GM23338 (cell line): ENCODE data around the gene UCMA. TPM values are rescaled to one million over a fixed set of nuclear protein-coding genes. Genes with fewer than 3 reads are reported as not detected.

Experiments
- ATAC-seq: fragments of 200-7000 bp; cut with Tn5 transposase; 3 replicates; pipeline ENCODE4 v1.9.1; 2020
- DNase-seq: peaks from one replicate; pipeline ENCODE4 v3.0.0-alpha.2; 2015; ENCODE audit warnings: low spot score
- H2AFZ ChIP-seq: fragments of 200-600 bp; sonication (generic); 2 replicates; pipeline ENCODE4 v1.8.0; 2016; ENCODE audit warnings: antibody characterized with exemption, mild to moderate bottlenecking, moderate library complexity
- H3F3A ChIP-seq: fragments of 200-600 bp; sonication (generic); replicated peaks from 2 replicates; pipeline ENCODE4 v1.8.0; 2017; ENCODE audit warnings: antibody characterized with exemption, mixed run types, low read depth
- H3K27ac ChIP-seq: fragments of 200-600 bp; sonication (generic); 2 replicates; pipeline ENCODE4 v1.6.1; 2016; ENCODE audit warnings: low read depth
- H3K27me3 ChIP-seq: fragments of 200-600 bp; sonication (generic); 2 replicates; pipeline ENCODE4 v1.8.0; 2016; ENCODE audit warnings: mild to moderate bottlenecking, mixed run types, moderate library complexity; ENCODE audit not compliant: insufficient read depth
- H3K36me3 ChIP-seq: fragments of 200-600 bp; sonication (generic); 2 replicates; pipeline ENCODE4 v1.8.0; 2016; ENCODE audit warnings: mild to moderate bottlenecking; ENCODE audit not compliant: insufficient read depth
- H3K4me1 ChIP-seq: fragments of 200-600 bp; sonication (generic); 2 replicates; pipeline ENCODE4 v1.8.0; 2016; ENCODE audit warnings: mild to moderate bottlenecking, moderate library complexity; ENCODE audit not compliant: insufficient read depth
- H3K4me2 ChIP-seq: fragments of 200-600 bp; sonication (generic); 2 replicates; pipeline ENCODE4 v1.7.1; 2017; ENCODE audit warnings: mixed run types
- H3K4me3 ChIP-seq: fragments of 200-600 bp; sonication (generic); 2 replicates; pipeline ENCODE4 v1.6.1; 2016; ENCODE audit warnings: mixed run types
- H3K79me2 ChIP-seq: fragments of 200-600 bp; sonication (generic); replicated peaks from 2 replicates; pipeline ENCODE4 v1.8.0; 2017; ENCODE audit warnings: mild to moderate bottlenecking; ENCODE audit not compliant: insufficient read depth
- H3K9me2 ChIP-seq: fragments of 200-600 bp; sonication (generic); 2 replicates; pipeline ENCODE4 v1.8.0; 2017; ENCODE audit not compliant: insufficient read depth
- H4K20me1 ChIP-seq: fragments of 200-600 bp; sonication (generic); replicated peaks from 2 replicates; pipeline ENCODE4 v1.8.0; 2017; ENCODE audit warnings: mild to moderate bottlenecking; ENCODE audit not compliant: insufficient read depth
- H3K27ac Mint-ChIP-seq: 2 replicates; pipeline ENCODE4 v1.8.0; 2020; ENCODE audit warnings: inconsistent platforms, mild to moderate bottlenecking, moderate library complexity, mixed read lengths
- H3K27me3 Mint-ChIP-seq: 3 replicates; pipeline ENCODE4 v1.8.0; 2022; ENCODE audit warnings: low read depth, mild to moderate bottlenecking, moderate library complexity, mixed read lengths, inconsistent platforms; ENCODE audit not compliant: insufficient read depth, poor library complexity
- H3K36me3 Mint-ChIP-seq: 3 replicates; pipeline ENCODE4 v1.8.0; 2021; ENCODE audit warnings: low read depth, mild to moderate bottlenecking, inconsistent platforms, moderate library complexity, mixed read lengths
- H3K4me1 Mint-ChIP-seq: 3 replicates; pipeline ENCODE4 v1.8.0; 2020; ENCODE audit warnings: mild to moderate bottlenecking, inconsistent platforms, mixed read lengths
- H3K4me3 Mint-ChIP-seq: 3 replicates; pipeline ENCODE4 v1.8.0; 2021; ENCODE audit warnings: moderate library complexity, mild to moderate bottlenecking, inconsistent platforms, mixed read lengths
- H3K9me3 Mint-ChIP-seq: 3 replicates; pipeline ENCODE4 v1.8.0; 2020; ENCODE audit warnings: moderate library complexity, mild to moderate bottlenecking, inconsistent platforms, mixed read lengths
- ETS1 ChIP-seq: IDR thresholded peaks from 2 replicates; pipeline ENCODE4 v1.6.1; 2016; ENCODE audit warnings: antibody characterized with exemption
- EZH2phosphoT487 ChIP-seq: fragments of 200-600 bp; sonication (generic); IDR thresholded peaks from one replicate; pipeline ENCODE4 v1.8.1; 2018; ENCODE audit warnings: antibody characterized with exemption; ENCODE audit not compliant: unreplicated experiment
- NANOG ChIP-seq: IDR thresholded peaks from 2 replicates; pipeline ENCODE4 v1.6.1; 2016; ENCODE audit warnings: antibody characterized with exemption, borderline replicate concordance
- POLR2AphosphoS5 ChIP-seq: IDR thresholded peaks from 2 replicates; pipeline ENCODE4 v1.6.1; 2016; ENCODE audit warnings: antibody characterized with exemption, low read depth
- REST ChIP-seq: IDR thresholded peaks from one replicate; pipeline ENCODE4 v1.6.1; 2018; ENCODE audit warnings: antibody characterized with exemption; ENCODE audit not compliant: unreplicated experiment
- ZNF331 ChIP-seq: fragments of 250-450 bp; sonication (Bioruptor Pico); IDR thresholded peaks from 2 replicates; pipeline ENCODE4 v1.5.0; 2020; ENCODE audit warnings: low read depth, mild to moderate bottlenecking, moderate library complexity
- ZNF462 ChIP-seq: fragments of 250-450 bp; sonication (Bioruptor Pico); IDR thresholded peaks from 2 replicates; pipeline ENCODE4 v1.5.0; 2020; ENCODE audit warnings: mild to moderate bottlenecking, moderate library complexity
- polyA plus RNA-seq: library from polyadenylated mRNA; unstranded; fragments of >200 nt; fragmentation: Nextera tagmentation; extraction: Ambion mirVana; gene quantifications from 2 replicates; pipeline ENCODE4 v1.2.1, GENCODE V29; 2016
- total RNA-seq: library from RNA; depleted of rRNA; stranded (reverse); fragments of >200 nt; shearing (Covaris generic); gene quantifications from 2 replicates; pipeline ENCODE4 v1.2.3, GENCODE V29; 2014

The UCMA gene
- total and polyA plus RNA-seq, 2 experiments from 2014 or later: 12.7 to 16.7 TPM

GRCh38 chr10:13190816-13191215 is 43.4 kb downstream of the UCMA start (continued):
- no peak for TF ChIP-seq REST

- DNase-seq: no peak
- no peaks in the 10 kb centered on the region for H3K9me2 ChIP-seq
- peaks cover 94% of the 10 kb centered on the region for H3K36me3 Mint-ChIP-seq
Observed at GRCh38 chr10:13189961-13190360, 44.2 kb downstream of the UCMA start.

More at GRCh38 chr10:13189961-13190360, 44.2 kb downstream of the UCMA start:
- ATAC-seq: no peak
- H2AFZ ChIP-seq: no peak overlapping the region
- H3K4me3 ChIP-seq: no peak overlapping the region
- H3F3A ChIP-seq: 0 out of 2 replicates have a peak, but pooled peaks cover 2% of the 10 kb centered on the region
- Mint-ChIP-seq H3K9me3 (peaks cover 6% of the 10 kb centered on the region; the same call in 1 of the 3 replicates), H3K4me1 (no peaks in the 10 kb centered on the region), H3K27me3 (no peaks in the 10 kb centered on the region), H3K4me3 (no peak overlapping the region), H3K27ac (no peak overlapping the region)
- H3K4me1 ChIP-seq: no peaks in the 10 kb centered on the region
- H3K79me2 ChIP-seq: no peaks in the 10 kb centered on the region
- TF ChIP-seq ZNF331 (CRISPR knock-in tag) (no peak), POLR2AphosphoS5 (no peak), ZNF462 (CRISPR knock-in tag) (no peak), REST (no peak), NANOG (no peak), EZH2phosphoT487 (no peak), ETS1 (no peak)
- no peak overlapping the region for H3K4me2 ChIP-seq
- H4K20me1 ChIP-seq: peaks cover 3% of the 10 kb centered on the region
- H3K27ac ChIP-seq: no peak overlapping the region
- H3K36me3 ChIP-seq: peaks cover 76% of the 10 kb centered on the region
- no peaks in the 10 kb centered on the region for H3K27me3 ChIP-seq
